NCI-H146 treated with DMSO at 0.1 percent for 48 hours (cell line): ENCODE measurements around the gene CHPF.
A peak's percentile ranks its signal among the peaks of the same experiment; 100 is the strongest.

Source experiments
- DNase-seq: peaks from one replicate; lab custom pipeline; 2025; ENCODE audit not compliant: unreplicated experiment; lab: John Stamatoyannopoulos, UW

CHPF gene

DNA sequence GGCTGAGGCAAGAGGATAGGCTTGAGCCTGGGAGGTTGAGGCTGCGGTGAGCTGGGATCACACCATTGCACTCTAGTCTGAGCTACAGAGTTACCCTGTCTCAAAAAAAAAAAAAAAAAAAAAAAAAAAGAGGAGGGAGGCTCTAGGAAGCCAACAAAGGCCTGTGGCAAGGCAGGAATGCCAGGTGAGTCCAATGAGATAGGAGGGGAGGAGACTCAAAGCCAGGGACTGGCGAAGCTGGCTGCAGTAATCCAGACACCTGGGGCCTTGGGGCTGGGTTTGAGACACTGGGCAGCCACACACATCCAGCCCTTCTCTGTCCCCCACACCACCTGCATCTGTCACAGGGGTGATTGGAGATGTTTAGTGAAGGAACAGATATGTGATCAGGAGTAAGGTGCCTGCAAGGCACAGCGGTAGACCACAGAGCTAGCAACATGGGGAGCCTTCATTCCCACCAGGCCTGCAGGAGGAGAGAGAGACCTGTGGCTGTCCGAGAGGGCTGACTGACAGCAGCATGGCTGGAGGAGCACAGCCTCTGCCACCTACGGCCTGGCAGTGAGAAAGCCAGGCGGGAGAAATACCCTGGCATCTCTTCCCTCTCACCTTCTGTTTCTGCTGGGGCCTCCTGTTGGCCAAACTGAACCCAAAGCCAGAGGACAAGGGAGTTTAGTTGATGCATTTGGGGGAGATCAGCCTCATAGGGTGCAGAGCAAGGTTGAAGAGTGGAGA is 9.5 kb downstream of the CHPF start:
- DNase-seq = no peak

DNA sequence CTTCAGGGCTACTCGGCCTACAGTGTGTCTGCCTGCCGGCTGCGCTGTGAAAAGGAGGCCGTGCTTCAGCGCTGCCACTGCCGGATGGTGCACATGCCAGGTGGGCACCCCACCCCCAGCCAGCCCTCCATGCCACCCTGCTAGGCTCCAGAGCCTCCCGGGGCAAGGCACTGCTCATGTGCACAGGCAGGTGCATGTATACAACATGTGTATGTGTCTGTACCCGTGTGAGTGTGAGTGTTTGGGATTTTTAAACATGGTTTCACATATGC is 11.3 kb downstream of the CHPF start:
- no peak for DNase-seq

DNA sequence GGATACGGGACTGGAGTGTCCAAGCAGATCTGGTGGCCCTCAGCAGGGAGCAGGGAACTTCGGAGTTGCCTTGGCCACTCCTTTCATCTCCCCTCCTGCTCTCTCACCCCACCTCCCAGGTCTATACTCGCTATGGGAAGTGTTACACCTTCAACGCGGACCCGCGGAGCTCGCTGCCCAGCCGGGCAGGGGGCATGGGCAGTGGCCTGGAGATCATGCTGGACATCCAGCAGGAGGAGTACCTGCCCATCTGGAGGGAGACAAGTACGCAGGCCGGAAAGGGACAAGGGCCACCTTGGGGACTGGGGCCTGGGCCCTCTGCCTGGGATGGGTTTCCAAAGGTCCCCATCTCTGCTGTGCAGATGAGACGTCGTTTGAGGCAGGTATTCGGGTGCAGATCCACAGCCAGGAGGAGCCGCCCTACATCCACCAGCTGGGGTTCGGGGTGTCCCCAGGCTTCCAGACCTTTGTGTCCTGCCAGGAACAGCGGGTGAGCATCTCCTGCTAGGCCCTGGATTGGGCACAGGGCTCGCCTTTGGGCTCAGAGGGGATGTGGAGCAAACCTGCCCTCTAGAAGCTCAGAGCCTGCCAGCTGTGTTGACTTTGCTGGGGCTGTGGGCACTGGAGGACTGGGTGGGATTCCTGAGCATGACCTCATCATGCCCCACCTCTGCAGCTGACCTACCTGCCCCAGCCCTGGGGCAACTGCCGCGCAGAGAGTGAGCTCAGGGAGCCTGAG is 11.8 kb downstream of the CHPF start:
- DNase-seq = no peak

DNA sequence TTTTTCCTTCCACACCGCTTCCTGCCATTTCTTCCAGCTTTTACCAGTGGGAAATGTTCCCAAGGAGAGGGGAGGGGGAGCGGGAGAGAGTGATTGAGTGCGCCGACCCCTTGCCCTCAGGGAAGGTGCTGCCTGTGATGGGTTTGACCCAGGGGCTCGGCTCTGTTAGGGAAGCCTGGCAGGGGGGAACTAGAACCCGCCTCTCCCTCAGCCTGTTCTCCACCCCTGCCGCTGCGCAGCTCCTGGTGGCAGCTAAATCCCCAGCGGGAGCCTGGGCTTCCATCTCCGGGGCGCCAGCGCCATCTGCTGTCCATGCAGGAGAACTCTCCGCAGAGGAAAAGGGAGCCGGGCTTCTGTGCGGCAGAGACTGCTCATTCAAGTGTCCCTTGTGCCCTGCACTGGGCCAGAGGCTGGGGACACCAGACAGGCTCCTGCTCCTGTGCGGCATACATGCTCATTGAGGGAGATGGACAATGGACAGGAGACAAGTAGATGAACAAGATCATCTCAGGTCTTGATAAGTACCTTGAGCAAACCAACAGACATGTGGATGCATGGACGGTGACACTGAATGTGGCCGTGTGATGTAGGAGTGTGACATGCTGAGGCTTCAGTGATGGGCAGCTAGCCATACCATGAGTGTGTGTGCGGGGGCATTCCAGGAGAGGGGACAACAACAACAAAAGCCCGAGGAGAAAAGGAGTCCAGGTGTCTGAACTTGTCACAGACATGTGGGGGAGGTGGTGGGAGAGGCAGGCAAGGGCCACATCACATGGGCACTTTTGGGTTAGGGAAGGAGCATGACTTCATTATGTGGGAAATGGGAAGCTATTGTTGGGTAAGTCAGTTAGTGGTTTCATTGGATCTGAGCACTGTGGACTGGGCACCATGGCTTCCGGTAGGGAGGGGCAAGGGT is 13.3 kb downstream of the CHPF start:
- peak; percentile 18 for DNase-seq

DNA sequence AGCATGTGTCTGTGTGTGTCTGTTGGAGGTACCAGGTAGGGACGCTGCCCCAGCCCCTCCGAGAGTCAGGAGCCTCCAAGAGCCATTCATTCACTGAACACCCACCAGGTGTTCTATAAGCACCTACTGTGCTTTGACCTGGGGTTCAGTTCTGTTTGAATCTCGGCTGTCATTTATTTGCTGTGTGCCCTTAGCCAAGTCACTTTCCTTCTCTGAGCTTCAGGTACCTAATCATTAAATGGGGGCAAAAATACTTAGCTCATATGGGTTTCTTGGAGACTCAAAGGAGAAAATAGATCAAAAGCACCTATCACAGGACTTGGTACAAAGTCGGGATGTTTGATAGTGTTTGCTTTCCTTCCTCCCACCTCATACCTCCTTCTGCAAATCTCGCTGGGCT is 16.1 kb downstream of the CHPF start:
- no peak for DNase-seq

DNA sequence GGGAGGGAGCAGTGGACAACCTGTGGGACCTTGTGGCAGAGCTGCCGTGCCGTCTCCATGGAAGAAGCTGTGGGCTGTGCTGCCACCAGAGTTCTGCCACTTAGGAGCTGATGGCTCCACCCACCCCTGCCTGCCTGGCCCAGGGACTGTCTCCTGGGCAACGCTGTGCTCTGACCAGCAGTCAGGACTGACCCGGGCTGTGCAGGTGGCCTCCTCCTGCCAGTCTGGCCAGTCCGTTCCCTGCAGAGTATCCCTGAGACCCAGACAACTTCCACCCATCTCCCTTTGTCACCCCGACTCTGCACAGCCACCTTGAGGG is 16.6 kb downstream of the CHPF start:
- DNase-seq = no peak

DNA sequence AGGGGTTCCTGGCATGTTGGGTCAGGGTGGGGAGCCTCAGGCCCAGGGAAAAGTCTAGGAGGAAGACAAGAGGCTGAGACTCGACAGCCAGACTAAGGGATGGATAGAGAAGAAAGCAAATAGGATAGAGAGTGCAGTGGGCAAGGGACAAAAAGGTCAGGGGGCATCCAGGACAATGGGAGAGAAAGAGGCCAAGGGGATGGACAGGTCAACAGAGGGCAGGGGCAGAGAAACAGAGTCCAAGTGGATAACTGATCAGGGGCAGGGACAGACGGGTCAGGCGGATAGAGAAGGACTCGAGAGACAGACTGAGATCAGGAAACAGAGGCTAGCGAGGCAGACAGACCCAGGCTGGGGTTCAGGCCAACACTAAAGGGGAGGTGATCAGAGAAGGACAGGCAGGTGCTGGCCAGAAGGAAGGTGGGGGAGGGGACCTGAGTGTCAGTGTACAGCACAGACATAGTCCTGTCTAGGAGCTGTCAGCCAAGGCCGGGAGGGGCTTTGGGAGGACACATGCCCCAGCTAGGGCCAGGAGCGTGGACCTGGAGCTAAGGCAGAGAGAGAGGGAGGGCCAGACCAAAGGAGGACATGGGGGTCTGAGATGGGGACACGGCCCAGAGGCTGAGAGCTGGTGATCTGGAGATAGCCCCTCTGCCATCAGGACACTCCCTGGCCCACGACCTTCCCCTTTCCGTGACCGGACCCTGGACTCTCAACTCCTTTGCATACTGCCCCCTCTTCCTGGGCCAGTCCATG is 17.1 kb downstream of the CHPF start:
- DNase-seq = no peak

DNA sequence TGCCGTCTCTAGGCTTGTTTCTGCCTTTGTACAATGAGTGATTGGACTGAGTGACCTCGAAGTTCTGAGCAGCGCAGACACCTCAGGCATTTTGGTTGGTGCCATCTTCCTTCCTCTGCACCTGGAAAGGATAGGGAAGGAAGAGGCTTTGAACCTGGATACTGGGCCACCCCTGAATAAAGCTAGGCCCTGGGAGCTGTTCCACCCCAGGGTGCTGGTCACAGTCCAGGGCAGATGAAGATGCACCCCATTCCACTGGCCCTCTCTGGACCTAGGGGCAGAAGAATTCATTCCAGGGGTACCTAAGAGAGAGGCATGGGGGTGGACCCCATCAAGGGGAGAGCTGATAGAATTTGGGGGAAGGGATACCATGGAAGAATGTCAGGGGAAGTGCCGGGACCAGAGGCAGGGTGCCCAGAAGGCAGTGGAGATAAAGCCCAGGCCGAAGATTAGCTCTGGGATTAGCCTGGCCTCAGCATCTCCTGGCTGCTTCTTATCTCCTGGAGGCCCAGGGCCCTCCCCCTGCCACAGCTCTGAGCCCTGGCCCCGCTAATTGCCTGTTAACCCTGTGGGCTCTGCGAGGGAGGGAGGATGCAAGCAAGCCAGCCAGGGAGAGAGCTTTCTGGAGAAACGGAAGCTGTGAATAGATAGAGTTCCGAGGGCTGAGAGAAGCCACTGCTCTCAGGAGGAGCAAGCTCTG is 17.9 kb downstream of the CHPF start:
- no peak for DNase-seq

DNA sequence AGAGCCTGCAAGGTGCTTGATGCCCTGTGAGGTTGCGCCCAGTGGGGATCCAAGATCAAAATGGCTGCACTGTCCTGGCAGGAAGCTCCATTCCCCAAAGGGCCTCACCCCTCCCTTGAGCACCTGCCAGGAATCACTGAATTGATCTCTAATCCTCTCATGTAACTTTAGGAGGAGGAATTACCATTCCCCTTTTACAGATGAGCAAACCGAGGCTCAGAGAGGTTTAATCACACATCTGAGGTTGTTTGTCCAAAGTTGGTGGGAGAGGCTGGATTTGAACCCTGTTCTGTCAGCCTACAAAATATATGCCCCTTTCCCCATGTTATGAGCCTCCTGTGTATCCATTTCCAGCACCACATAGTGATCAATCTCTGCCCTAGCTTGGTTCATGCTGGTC is 18.8 kb downstream of the CHPF start:
- DNase-seq = no peak

DNA sequence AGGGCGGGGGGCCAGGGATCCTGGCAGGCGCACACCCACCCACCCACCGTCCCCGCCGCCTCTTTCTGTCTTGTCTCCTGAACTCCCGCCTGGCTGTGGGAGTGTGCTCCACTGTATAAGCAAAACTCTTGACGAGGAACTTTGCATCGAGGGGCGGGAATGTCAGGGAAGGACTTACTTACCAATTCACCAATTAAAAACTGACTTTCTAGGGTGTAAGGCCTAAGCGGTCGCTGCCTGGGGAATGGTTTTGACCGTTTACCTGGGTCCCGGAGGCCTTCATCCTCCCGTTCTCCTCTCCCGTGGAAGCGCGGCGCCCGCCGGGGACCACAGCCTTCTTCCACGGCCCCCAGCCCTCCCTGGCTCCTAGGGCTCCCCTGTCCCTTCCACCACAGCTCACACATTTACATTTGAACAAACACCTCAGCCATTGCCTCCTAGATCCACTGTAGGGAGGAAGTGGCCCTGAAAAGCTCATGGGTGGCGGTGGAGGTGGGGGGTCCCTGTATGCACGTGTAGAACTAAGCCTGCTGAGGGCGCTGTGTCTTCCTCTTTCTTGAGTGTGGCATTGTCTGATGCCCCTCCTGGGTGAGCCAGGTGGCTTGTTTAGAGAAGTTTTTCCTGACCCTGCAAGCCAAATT is 20.5 kb downstream of the CHPF start:
- DNase-seq = no peak

DNA sequence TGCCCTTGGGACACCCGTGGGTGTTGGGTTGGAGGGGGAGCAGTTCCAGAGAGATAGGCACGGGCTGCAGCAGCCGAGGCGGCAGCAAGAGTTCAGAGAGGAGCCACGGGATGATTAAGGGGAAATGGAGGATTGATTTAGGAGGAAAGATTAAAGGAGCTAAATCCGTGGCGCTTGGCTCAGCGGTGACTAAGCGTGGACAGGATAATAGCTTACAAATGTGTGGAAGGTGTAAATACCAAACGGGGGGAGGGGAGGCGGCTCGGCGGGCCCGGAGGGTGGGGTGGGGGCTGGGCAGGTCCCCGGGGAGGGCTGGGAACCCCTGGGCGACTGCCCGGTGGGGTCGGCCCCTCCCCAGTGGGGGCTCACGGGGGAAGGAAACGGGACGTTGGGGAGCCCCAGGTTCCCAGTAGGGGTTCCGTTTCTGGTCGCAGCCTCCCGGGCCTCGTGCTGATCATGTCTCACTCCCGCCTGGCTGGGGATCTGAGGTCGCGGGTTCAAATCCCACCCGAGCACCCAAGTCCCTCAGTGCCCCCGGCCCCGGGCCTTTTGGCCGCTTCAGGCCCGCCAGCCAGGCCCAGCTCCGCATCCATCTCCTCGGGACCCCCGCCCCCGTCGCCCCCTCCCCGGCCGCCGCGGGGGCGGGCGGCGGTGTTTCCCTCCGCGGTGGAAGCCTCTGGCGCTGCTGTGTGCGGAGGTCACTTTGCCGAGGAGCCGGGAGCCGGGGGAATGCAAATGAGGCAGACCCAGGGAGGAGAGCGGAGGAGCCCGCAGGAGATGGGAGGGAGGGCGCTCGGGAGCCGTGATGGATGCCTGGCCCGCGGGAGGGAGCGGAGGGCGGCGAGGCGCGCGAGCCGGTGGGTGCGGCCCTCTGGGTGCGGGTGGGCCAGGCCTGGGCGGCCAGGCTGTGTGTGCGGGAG is 21.2 kb downstream of the CHPF start:
- no peak for DNase-seq

DNA sequence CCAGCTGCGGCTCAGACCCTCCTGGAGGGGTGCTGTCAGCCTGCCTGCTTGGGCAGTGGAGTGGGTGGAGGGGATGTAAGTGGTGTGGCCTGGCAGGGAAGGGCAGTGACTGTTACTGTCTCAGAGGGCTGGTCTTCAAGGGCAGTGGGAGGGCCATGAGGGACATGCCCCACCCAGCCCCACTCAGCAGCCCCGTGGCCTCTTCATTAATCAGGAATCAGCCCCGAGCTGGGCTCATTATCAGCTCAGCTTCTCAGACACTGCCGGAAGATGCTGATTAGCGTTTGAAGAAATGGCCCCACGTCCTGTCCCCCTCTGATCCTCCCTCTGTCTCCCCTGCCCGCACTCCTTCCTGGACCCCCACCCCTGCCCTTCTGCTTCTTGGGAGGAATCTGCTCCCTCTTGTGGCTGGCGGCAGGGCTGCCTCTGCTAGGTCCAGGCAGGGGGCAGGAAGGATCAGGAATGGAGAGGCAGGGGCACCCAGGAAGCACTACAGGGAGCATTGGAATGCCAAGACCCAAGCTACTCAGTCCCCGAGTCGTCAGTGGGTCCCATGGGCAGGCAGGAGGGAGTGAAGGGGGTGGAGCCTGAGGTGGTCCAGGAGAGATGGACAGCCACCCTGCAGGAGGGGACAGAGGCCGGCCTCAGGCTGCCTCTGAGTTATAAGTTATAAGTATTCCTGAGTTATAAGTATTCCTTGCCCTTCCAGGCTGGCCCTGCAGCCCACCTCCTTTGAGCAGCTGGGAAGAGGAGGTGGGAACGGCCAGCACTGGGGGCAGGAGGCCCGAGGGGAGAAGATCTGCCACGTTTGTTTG is 22.3 kb downstream of the CHPF start:
- DNase-seq = peak; percentile 5

DNA sequence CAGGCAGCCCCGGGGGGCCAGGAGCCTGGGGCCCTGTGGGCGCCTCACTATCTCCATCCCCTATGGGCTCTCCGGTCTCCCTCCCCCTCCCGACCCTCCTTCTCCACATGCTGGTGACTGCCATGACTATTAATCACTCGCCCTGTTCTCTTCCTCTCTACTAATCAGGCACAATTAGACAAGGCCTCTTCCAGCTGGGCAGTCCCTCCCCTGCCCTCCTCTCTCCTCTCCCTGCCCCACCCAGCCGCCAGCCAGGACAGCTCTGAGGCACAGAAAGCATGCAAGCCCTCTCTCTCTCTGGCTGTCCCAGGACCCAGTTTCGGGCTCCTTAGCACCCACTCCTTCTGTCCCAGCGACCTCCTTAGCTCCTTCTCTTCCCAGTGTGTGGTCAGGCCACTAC is 23.5 kb downstream of the CHPF start:
- no peak for DNase-seq

DNA sequence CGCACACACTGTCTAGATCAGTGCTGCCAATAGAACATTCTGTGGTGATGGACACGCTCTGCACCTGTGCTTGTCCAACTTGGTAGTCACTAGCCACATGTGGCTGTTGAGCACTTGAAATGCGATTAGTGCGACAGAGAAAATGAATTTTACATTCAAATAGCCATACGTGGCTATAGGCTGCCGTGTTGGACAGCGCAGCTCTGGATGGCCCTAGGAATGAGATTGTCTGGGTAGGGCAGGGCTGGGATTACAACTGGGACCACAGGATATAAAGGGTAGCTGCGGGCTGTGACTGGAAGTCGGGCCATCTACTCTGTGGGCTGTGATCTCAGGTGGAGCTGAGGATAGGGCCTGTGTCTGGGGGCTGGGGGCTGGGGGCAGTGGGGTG is 24.1 kb downstream of the CHPF start:
- DNase-seq = no peak

DNA sequence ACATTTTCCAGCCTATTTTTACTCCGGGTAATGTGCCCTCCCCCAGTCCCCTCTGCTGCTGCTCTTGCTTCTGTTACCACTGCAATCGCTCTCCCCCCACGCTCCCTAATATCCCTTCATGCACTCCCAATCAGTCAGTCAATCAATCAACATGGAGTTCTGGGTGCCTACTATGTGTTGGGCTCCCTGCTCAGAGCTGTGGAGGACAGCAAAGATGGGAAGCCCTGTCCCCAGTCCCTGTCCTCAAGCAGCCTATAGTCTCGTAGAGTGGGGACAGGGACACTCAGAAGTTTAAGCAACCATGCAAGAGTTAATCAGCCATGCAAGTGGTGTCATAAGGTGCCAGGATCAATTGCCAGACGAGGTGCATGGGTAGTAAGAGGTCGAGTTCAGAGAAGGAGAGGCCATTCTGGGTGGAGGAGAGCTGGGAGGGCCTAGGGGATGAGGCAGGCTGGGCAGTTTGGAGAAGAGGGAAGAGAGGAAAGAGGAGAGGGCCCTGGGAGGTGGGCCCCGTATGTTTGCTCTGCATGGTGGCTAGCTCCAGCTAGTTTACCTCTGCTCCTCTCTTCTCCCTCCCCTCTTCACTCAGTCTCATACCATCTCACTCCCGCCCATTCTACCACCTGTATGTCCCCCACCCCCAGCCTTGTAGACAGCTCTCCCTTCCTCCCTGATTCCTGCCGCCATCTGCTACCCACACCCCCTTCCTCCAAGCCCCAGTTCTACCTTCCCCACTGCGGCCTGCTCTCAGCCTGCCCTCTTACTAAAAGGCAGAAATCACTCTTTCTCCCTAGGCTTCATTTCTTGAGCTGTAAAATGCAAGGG is 25.4 kb downstream of the CHPF start:
- DNase-seq = no peak

DNA sequence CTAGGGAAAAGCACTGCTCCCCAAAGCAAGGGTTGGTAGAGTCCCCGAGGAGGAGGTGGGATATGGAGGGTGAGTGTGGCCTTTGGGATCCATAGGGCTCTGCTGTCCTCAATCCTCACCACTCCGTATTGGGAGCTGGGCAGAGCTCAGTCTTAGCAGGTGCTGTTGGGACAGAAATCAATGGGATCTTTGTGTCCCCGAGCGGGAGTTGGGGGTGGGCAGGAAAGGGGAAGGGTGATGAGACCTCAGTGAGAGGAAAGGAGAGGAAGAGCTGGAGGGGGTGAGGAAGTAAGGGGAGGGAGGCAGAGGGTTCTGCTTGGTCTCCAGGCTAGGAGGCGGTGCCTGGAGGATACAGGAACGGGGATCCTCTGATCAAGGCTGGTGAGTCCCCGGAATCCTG is 26.7 kb downstream of the CHPF start:
- DNase-seq = no peak

DNA sequence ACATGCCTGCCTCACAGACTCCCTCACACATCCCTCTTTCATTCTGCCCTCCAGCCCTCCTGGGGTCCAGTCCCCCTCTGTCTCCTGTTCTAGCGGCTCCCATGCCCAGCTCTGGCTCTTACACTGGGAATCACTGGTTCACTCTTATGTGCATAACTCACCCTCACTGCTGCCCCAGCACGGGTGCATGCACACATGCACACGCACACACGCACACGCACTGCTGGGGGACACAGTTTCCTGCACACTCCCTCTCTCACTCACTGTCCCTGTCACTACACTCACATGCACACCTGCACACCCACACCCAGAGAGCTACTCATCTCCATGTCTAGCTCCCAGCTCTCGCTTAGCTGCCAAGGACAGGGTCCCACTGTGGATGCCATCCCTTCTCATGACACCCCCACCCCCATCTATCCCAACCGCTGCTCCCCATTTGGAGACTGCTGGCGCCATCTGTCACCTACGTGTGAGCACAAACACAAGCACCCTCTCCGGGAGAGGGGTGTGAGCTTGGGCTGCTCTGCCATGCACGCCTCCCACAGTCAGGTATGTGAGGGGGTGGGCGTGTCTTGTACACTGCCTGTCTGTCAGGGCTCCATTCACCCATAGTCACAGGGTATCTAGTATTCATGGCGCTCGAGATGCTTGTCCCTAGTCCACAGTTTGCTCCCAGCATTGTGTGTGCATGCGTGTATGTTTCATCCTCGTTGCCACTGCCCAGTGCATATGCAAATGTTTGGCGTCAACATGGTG is 27.6 kb downstream of the CHPF start:
- no peak for DNase-seq
